ENCODE measurements around the gene LIN7C.

Gene LIN7C

GRCh38 chr11:27507557-27508322, 1.2 kb upstream of the LIN7C start:
- no peak for DNase-seq (ENCODE audit: low spot score)

DNA sequence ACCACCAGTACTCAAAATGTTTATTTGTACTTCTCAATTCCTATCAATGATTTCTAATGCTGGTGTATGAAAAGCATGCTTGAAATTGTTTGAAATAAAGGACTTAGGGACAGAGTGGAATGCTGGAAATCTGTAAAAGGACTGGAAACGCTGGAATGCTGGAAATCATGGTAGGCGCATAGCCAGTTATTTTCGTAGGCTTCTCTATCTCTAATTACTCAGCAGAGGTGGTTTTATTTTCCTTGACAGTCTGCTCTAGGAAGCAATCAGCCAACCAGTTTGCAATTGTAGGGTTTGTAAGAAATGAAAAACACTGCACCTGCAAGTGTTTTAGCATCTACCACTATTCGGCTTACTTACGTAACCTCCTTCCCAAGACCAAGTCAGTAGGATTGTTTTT, 788 bp downstream of the LIN7C start:
- DNase-seq (ENCODE audit: low spot score): no peak

GRCh38 chr11:27504205-27504604, 2.4 kb downstream of the LIN7C start:
- DNase-seq (ENCODE audit: low spot score): no peak

GRCh38 chr11:27501100-27501499, 5.5 kb downstream of the LIN7C start:
- DNase-seq (ENCODE audit: low spot score): no peak

DNA sequence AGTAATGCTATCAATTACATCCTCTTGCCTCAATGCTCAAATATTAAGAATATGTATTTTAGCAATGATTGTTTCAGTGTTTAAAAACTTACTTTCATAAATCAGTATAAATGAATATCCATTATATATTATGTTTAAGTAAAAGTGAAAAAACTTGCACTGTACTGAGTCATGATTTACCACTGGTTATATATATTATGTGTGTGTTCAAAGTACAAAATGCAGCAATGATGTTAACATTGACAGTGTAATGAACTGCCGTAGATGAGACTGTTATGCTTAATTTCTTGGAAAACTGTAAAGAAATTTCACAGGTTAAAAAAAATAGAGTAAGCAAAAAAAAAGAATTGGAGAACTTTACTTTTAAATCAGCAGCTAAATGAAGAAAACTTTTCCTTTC, 8.7 kb downstream of the LIN7C start:
- no peak for DNase-seq (ENCODE audit: low spot score)

- peak; percentile 54 for DNase-seq (ENCODE audit: low spot score)
Measured at GRCh38 chr11:27497284-27497866, 9.2 kb downstream of the LIN7C start.

DNA sequence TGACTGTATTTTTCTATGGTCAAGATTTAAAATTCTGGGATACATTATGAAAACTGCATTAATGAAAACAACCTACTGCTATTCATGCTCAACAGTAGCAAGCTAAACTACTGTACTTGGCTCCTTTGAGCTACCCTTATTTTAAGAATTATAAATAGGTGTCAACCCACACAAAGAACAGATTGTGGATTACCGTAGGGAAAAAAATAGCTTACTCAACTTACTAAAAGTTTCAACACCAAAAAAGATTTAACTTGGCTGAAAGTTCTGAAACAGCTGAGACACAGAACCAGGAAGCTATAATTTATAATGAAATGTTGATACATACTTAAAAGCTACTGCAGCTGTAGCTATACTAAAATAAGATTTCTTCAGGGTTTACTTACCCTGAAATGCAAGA, 10.1 kb downstream of the LIN7C start:
- no peak for DNase-seq (ENCODE audit: low spot score)

GRCh38 chr11:27495710-27496300, 10.8 kb downstream of the LIN7C start:
- DNase-seq (ENCODE audit: low spot score): no peak

DNA sequence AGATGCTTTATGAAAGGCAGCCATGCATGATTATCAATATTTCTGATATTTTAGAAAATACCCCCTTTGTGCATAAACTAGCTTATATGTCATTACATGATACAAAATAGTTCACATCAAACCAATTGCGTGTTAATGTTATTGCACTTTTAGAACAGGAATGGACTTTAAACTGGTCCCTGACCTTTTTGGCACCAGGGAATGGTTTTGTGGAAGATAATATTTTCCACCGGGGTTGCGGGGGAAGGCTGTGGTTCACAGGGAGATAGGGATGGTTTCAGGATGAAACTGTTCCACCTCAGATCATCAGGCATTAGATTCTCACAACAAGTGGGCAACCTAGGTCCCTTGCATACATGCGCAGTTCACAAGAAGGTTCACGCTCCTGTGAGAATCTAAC, 17.5 kb downstream of the LIN7C start:
- no peak for DNase-seq (ENCODE audit: low spot score)

- DNase-seq (ENCODE audit: low spot score): no peak
Measured at GRCh38 chr11:27487706-27488105, 18.9 kb downstream of the LIN7C start.

DNA sequence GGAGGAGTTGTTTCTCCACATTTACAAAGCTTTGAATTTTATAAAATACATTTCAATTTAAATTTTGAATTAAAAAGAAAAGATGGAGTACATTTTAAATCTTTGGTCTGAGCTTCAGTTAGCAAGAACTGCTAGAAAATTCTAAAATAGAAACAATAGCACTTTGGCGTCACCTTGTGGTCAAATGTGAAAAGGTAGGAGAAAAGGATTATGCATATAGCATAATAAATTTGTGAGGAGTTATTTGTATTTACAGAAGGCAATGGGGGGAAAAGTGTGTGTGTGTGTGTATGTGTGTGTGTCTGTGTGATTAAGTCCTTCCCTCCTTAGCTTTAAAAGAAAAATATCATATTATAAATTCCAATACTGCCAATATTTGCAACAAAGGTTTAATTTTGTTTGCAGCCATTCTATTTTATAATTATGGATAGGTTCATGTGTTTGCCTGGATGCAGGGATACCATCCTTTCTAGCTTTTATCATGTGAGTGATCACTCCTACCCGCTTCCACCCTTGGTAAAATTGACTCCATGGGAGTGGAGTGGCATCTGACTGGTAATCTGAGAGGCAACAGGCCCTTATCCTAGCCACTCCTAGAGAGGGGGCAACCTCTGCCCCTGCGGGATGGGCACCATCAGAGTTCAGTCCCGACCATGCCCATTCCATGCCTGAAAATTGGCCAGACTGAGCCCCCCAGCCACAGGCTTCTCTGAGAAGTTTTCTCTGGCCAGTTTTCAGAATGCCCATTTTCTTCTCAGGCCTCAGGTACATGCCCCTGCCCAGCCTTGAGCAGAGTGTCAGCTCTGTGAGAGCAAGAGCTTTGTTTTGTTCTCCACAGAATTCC, 20.4 kb downstream of the LIN7C start:
- DNase-seq (ENCODE audit: low spot score): peak; percentile 81

DNA sequence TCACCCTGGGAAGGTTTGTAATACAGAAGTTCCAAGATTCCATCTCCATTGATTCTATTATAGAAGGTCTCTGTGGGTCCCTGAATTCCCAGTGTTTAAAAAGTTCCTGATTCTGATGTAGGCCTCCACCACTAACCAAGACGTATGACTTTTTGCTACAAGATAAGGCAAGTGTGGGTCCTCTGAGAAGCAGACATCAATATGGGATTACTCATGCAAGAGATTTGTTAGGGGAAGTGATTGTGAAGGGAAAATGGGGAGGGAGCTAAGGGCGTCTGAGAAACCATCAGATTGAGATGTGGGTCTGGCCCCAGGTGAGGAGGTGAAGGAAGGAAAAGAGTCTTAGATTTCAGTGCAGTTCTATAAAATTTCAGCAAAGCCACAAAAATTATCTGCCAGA, 23.8 kb downstream of the LIN7C start:
- DNase-seq (ENCODE audit: low spot score): no peak

DNA sequence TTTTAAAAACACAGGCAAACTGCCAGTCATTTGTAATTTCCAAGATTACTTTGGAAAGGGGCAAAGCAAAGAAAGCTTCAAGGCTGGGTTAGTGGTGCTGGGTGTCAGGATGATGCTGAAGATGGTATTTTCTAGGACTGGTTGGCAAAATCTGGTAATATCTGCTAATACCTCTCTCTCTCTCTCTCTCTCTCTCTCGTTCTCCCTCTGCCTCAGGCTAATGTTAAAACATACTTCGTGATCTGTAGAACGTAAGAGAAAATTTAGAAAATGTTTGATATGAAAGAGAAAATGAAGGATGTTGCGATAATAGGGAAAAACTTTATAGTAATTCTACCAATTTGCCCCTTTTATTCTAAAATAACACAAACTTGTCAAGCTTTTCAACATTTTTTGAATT, 24.6 kb downstream of the LIN7C start:
- no peak for DNase-seq (ENCODE audit: low spot score)

- DNase-seq (ENCODE audit: low spot score): no peak
Measured at GRCh38 chr11:27477831-27478230, 28.7 kb downstream of the LIN7C start.

GRCh38 chr11:27477243-27477642, 29.3 kb downstream of the LIN7C start:
- no peak for DNase-seq (ENCODE audit: low spot score)

- DNase-seq (ENCODE audit: low spot score): no peak
Measured at GRCh38 chr11:27475622-27476021, 30.9 kb downstream of the LIN7C start.

DNA sequence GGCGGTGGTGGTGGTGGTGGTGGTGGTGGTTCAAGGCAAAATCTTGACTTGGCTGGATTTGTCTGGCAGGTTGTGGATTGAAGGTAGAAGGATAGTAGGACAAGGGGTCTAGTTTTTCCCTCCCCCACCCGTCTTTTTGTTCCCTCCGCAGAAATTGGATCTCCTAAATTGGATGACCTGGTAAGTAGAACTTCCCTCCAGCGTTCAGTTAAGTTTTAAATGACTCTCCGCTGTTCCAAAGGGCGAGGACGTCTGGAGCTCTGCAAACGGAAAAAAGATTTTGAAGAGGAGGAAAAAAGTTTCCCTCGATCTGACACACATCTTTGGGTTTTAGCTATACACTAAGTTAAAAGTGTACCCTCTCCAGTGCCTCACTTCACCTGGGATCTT, 33.6 kb downstream of the LIN7C start:
- no peak for DNase-seq (ENCODE audit: low spot score)

DNA sequence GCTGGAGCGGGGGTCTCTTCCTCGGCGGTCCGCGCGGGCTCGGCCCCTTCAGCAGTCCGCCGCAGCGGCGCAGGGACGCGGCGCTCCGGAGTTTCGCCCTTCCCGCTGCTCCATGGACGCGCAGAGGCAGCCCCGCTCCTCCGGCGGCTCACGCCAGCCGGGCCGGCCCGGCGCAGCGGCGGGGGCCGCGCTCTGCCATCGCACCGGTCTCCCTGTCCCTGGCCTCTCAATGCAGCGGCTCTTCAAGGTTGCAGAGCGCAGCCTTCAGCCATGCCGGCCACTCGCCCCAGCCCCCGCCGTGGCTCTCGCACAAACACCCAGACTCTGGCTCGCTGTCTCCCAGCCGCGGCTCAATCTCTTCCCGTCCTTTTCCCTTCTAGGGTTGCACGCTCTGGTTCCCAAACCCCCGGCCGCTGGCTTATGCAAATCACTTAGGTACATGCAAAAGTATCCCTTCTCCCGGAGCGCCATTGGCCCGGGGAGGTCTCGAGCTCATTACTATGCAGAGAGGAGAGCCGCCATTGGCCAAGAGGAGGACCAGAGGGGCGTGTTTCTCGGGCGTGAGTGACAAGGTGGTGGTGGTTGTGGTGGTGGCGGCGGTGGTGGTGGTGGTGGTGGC, 34.1 kb downstream of the LIN7C start, which contains the start of gene LGR4:
LGR4 (minus strand) TSS at position 393 of the 619 bp plus-strand sequence. CDS start 488 bp downstream, outside the sequence.
- peak; percentile 84 for DNase-seq (ENCODE audit: low spot score)

- peak; percentile 20 for DNase-seq (ENCODE audit: low spot score)
Measured at GRCh38 chr11:27471589-27472397, 34.8 kb downstream of the LIN7C start.

DNA sequence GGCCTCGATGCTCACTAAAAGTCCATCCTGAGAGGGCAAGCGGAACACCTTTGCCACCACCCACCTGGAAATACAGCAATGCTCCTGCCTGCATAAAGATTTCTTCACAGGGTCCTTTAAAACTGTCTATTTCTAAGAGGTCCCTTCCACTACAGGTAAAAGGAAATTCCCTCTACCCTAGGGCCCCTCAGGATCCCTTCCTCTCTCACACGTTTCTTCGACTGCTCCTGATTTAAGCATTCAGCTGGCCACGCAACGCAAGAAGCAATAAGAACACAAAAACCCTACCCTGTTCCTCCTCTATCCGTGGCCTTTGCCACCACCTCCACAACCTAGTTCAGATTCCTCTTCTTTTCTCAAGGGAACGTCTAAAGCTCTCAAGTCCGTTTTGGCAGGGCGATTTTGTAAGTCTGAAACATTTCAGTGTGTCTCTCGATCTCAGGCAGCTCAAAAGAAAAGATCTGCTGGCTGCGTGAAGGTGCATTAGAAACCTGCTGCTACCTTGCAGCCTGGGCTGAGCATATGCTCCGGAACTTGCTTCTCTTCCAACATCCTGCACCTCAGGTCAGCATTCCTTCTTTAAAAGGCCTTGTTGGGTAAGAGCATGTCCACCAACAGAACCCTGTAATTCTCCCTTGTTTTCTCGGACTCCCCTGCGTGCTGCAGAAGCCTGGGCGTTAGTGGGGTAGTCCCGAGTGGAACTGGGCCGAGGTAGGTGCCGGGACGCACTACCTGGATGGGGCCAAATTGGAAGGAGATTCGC, 35.6 kb downstream of the LIN7C start:
- DNase-seq (ENCODE audit: low spot score): no peak

Data from hematopoietic multipotent progenitor cell treated with erythropoietin and hydrocortisone succinate and interleukin-3 and kit ligand, for 17 days (in vitro differentiated cells).